Measurements from ENCODE around the gene IFNGR1.
"Not testable (repeated sequence)": the region's sequence is repeated elsewhere in the genome, so short reads cannot be mapped to it uniquely, and the experiment has no call there.

IFNGR1 gene

DNA sequence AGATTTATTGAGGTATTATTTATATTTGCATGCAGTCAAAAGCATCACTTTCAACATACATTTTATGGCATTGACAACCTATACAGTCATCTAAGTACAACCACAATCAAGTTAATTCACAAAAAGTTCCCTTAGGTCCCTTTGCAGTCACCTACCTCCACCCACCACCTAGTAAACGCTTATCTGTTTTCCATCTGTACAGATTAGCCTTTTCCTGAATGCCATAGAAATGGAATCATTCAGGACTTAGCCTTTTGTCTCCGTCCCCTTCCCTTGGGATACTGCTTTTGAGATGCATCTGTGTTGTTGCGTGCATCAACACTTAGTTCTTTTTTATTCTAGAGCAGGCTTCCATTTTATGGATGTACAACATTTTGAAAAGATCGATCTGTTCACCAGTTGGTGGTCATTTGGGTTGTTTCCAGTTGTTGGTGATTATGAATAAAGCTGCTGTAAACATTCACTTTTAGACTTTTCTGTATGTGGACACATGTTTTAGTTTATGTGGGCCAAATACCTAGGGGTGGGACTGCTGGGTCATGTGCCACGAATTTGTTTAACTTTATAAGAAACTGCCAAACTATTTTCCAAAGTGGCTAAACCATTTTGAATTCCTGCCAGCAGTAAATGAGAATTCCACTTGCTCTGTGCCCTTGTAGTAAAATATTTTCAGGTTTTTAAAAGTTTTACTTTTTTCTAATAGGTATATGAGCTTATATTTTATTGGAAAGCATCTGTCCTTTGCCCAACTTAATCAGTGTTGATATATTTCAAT is 17.6 kb upstream of the IFNGR1 start:
- no peak for DNase-seq (ENCODE audit: low read depth)

- DNase-seq (ENCODE audit: low read depth), result no peak
These were observed 16.5 kb upstream of the IFNGR1 start for GRCh38 chr6:137235686-137236085.

DNA sequence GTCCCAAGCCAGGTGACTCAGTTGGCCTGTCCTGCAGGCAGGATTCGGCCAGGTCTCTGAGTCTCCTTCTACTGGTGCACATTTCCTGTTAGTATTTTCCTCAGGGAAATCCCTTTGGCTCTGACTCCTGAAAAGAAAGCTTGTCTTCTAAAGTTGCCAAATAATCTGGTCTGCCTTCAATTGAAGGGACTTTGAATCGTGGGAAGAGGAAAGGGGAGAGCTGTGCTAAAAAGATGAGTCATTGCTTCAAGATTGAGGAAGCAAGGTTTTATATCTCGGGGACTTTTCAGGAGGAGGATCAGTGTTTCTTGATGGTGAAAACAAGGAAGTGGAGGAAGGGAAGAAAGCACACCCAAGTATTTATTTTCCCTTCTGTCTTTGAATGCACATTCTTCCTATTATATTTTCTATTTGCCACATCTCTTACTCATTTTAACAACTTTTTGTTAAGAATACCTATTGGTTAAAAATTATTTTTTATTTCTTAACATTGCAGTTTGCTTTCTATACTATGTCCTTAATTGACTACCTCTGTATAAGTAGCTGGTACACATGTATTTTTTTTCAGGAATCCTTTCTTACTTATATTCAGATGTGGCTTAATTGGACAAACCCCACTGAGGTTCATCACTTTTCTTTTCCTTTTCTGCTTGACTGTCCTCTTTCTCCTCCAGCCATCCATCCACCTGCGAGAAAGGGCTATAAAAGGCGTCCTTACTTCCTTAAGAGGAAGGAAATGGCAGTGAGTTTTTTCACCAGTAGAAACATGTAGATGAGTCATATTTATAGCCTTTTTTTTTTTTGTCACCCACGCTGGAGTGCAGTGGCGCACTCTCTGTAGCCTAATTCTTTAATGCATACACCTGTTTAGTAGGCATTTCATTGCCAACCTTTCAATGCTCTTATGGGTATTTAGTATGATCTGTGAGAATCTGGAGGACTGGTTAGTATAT is 15.0 kb upstream of the IFNGR1 start:
- DNase-seq (ENCODE audit: low read depth), result peak; percentile 78

- DNase-seq (ENCODE audit: low read depth), result no peak
These were observed 12.7 kb upstream of the IFNGR1 start for GRCh38 chr6:137231895-137232294.

GRCh38 chr6:137230956-137231555 is 11.9 kb upstream of the IFNGR1 start:
- DNase-seq (ENCODE audit: low read depth), result no peak

- no peak for DNase-seq (ENCODE audit: low read depth)
These were observed 11.4 kb upstream of the IFNGR1 start for GRCh38 chr6:137230547-137230946.

GRCh38 chr6:137229075-137229759 is 10.0 kb upstream of the IFNGR1 start:
- no peak for DNase-seq (ENCODE audit: low read depth)

GRCh38 chr6:137227871-137228302 is 8.7 kb upstream of the IFNGR1 start:
- no peak for DNase-seq (ENCODE audit: low read depth)

DNA sequence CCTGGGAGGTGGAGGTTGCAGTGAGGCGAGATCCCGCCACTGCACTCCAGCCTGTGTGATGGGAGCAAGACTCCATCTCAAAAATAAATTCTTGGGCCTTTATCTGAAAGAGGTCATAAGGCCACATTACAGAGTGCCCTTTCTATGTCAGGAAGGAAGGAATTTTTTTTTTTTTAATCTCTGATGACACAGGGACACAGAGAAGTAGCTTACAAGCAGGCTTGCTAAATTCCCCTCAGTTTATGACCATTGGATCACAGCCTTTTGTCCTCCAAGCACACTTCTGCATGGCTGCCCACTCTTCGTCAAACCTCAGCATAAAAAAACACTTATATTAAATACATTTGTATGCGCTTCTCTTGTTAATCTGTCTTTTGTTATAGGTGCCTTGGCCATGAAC is 7.5 kb upstream of the IFNGR1 start:
- no peak for DNase-seq (ENCODE audit: low read depth)

DNA sequence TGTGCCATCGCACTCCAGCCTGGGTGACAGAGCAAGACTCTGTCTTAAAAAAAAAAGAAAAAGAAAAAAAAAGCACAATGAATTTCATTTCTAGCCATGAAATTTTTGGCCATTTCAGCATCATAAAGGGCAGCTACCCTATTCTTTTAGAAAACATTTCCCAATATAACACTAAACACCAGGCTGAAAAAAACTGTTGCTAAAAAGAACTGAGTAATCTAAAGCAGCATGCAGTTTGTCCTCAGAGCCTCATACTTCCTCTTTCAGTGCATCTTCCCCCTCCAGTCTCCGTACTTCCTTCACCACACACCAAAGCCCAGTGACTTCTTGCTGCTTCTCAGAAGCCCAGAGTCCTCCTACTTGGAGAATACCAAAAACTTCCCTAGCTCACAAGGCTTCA is 5.6 kb upstream of the IFNGR1 start:
- no peak for DNase-seq (ENCODE audit: low read depth)

- DNase-seq (ENCODE audit: low read depth), result no peak
These were observed 4.4 kb upstream of the IFNGR1 start for GRCh38 chr6:137223370-137224131.

DNA sequence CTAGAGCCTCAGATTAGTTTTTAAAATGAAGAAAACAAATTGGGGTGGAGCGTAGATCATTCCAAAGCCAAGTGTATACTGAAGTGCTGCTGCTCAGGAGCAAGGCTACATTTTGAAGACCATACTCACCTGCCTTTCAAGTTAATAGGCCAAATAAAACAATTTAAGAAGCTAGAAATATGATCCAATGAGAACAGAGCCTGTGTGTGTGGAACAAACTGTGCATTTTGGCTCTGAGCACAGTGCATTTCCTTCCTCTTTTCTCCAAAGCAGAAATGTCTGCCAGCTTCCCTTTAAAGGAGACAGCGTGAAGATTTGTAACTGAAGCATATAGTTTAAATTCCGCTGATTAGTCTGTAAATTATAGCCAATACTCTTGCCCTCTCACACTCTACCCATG is 3.2 kb upstream of the IFNGR1 start:
- DNase-seq (ENCODE audit: low read depth), result no peak

GRCh38 chr6:137219664-137220252 is 573 bp upstream of the IFNGR1 start:
- no peak for DNase-seq (ENCODE audit: low read depth)

- no peak for DNase-seq (ENCODE audit: low read depth)
These were observed 690 bp downstream of the IFNGR1 start for GRCh38 chr6:137218473-137218916.

GRCh38 chr6:137217801-137218472 is 1.2 kb downstream of the IFNGR1 start:
- DNase-seq (ENCODE audit: low read depth), result no peak

- DNase-seq (ENCODE audit: low read depth), result no peak
These were observed 2.2 kb downstream of the IFNGR1 start for GRCh38 chr6:137216875-137217553.

DNA sequence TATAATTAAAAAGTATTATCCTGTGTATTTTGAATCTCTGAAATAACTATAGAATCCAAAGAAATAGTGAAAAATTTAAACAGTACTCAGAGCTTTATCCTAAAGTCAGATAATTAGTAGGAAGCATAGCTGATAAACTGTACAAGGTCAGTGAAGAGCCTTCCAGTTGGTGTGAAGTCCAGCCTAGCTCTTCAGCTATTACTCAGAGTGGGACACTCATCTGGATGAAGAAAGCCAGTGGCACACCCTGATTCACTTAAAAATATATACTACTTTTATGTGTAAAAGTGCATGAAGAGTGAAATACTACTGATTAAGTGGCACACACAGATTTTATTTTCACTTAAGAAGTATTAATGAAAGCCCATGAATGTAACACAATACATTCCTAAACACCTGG is 3.1 kb downstream of the IFNGR1 start:
- no peak for DNase-seq (ENCODE audit: low read depth)

- not testable (repeated sequence) for DNase-seq (ENCODE audit: low read depth)
These were observed 3.6 kb downstream of the IFNGR1 start for GRCh38 chr6:137215630-137216029.

GRCh38 chr6:137214931-137215330 is 4.3 kb downstream of the IFNGR1 start:
- no peak for DNase-seq (ENCODE audit: low read depth)

GRCh38 chr6:137213813-137214212 is 5.4 kb downstream of the IFNGR1 start:
- DNase-seq (ENCODE audit: low read depth), result no peak

All from fibroblast of the conjunctiva (primary cell).